ENCODE data around the gene KSR1.

KSR1 gene

GRCh38 chr17:27539794-27540317 lies 83.6 kb downstream of the KSR1 start:
- TF ChIP-seq CSDC2 (CRISPR knock-in tag; IDR thresholded peaks at IDR 0.05) (no peak), ESRRG (CRISPR knock-in tag; IDR thresholded peaks at IDR 0.05) (no peak), ZNF565 (CRISPR knock-in tag; conservative IDR thresholded peaks at IDR 0.05; ENCODE audit: low read depth) (no peak), ISL1 (CRISPR knock-in tag; IDR thresholded peaks at IDR 0.05) (no peak), BACH2 (CRISPR knock-in tag; IDR thresholded peaks at IDR 0.05; ENCODE audit: borderline replicate concordance) (no peak), ZNF8 (CRISPR knock-in tag; IDR thresholded peaks at IDR 0.05) (no peak), CSRNP3 (CRISPR knock-in tag; IDR thresholded peaks at IDR 0.05) (no peak), ZNF70 (CRISPR knock-in tag; IDR thresholded peaks at IDR 0.05) (no peak), ZFP3 (CRISPR knock-in tag; IDR thresholded peaks at IDR 0.05) (no peak), ZFP30 (CRISPR knock-in tag; IDR thresholded peaks at IDR 0.05) (no peak), RARB (CRISPR knock-in tag; IDR thresholded peaks at IDR 0.05) (no peak)
- TF ChIP-seq, protein P1, sequence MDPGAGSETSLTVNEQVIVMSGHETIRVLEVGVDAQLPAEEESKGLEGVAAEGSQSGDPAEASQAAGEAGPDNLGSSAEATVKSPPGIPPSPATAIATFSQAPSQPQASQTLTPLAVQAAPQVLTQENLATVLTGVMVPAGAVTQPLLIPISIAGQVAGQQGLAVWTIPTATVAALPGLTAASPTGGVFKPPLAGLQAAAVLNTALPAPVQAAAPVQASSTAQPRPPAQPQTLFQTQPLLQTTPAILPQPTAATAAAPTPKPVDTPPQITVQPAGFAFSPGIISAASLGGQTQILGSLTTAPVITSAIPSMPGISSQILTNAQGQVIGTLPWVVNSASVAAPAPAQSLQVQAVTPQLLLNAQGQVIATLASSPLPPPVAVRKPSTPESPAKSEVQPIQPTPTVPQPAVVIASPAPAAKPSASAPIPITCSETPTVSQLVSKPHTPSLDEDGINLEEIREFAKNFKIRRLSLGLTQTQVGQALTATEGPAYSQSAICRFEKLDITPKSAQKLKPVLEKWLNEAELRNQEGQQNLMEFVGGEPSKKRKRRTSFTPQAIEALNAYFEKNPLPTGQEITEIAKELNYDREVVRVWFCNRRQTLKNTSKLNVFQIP (CRISPR knock-in tag; IDR thresholded peaks at IDR 0.05; ENCODE audit: borderline replicate concordance, low read depth), result no peak
- TF ChIP-seq, protein P2, sequence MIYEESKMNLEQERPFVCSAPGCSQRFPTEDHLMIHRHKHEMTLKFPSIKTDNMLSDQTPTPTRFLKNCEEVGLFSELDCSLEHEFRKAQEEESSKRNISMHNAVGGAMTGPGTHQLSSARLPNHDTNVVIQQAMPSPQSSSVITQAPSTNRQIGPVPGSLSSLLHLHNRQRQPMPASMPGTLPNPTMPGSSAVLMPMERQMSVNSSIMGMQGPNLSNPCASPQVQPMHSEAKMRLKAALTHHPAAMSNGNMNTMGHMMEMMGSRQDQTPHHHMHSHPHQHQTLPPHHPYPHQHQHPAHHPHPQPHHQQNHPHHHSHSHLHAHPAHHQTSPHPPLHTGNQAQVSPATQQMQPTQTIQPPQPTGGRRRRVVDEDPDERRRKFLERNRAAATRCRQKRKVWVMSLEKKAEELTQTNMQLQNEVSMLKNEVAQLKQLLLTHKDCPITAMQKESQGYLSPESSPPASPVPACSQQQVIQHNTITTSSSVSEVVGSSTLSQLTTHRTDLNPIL (CRISPR knock-in tag; IDR thresholded peaks at IDR 0.05; ENCODE audit: low read depth), result no peak
- TF ChIP-seq, protein P3, sequence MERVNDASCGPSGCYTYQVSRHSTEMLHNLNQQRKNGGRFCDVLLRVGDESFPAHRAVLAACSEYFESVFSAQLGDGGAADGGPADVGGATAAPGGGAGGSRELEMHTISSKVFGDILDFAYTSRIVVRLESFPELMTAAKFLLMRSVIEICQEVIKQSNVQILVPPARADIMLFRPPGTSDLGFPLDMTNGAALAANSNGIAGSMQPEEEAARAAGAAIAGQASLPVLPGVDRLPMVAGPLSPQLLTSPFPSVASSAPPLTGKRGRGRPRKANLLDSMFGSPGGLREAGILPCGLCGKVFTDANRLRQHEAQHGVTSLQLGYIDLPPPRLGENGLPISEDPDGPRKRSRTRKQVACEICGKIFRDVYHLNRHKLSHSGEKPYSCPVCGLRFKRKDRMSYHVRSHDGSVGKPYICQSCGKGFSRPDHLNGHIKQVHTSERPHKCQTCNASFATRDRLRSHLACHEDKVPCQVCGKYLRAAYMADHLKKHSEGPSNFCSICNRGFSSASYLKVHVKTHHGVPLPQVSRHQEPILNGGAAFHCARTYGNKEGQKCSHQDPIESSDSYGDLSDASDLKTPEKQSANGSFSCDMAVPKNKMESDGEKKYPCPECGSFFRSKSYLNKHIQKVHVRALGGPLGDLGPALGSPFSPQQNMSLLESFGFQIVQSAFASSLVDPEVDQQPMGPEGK (CRISPR knock-in tag; IDR thresholded peaks at IDR 0.05; ENCODE audit: borderline replicate concordance), result no peak
- TF ChIP-seq, protein P4, sequence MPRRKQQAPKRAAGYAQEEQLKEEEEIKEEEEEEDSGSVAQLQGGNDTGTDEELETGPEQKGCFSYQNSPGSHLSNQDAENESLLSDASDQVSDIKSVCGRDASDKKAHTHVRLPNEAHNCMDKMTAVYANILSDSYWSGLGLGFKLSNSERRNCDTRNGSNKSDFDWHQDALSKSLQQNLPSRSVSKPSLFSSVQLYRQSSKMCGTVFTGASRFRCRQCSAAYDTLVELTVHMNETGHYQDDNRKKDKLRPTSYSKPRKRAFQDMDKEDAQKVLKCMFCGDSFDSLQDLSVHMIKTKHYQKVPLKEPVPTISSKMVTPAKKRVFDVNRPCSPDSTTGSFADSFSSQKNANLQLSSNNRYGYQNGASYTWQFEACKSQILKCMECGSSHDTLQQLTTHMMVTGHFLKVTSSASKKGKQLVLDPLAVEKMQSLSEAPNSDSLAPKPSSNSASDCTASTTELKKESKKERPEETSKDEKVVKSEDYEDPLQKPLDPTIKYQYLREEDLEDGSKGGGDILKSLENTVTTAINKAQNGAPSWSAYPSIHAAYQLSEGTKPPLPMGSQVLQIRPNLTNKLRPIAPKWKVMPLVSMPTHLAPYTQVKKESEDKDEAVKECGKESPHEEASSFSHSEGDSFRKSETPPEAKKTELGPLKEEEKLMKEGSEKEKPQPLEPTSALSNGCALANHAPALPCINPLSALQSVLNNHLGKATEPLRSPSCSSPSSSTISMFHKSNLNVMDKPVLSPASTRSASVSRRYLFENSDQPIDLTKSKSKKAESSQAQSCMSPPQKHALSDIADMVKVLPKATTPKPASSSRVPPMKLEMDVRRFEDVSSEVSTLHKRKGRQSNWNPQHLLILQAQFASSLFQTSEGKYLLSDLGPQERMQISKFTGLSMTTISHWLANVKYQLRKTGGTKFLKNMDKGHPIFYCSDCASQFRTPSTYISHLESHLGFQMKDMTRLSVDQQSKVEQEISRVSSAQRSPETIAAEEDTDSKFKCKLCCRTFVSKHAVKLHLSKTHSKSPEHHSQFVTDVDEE (CRISPR knock-in tag; IDR thresholded peaks at IDR 0.05), result no peak
- ATAC-seq, result no peak

DNA sequence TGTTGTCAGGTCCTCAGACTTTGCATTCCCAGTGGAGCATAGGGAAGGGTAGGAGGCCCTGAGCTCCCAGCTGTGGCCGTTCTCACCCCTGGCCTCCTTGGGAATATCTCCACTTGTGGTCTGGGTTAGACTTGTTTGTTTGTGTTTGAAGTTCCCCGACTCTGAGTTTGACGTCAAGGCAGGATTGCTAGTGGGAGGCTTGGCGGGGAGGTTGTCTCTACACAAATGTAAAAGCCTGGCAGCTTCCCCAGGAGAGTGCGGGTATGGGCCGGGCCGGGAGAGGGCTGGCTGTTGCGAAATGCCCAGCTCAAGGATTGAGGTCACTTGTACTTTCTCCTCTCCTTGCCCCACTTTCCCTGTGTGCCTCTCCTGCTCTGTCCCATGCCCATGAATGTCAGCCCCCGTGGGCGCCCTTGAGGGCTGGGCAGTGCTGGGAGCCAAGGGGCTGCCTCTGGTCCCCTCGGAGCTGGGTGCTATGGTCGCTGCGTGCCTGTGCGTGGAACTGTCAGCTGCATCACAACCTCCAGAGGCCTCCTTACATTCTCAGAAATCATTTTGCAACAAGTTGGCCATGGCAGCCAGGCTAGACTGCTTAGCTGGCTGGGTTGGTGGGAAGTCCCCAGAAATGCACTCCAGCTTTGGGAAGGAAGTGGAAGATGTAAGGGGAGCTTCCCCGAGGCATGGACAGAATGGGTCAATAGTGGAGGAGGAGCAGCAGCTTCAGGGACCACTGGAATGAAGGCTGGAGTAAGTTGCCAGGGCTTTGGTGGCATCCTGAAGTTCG lies 84.3 kb downstream of the KSR1 start:
- no peak for ATAC-seq
- TF ChIP-seq, protein P2 (CRISPR knock-in tag; IDR thresholded peaks at IDR 0.05; ENCODE audit: low read depth), result no peak
- TF ChIP-seq ISL1 (CRISPR knock-in tag; IDR thresholded peaks at IDR 0.05), result no peak
- TF ChIP-seq TOX (CRISPR knock-in tag; IDR thresholded peaks at IDR 0.05; ENCODE audit: borderline replicate concordance), result no peak
- TF ChIP-seq, protein P1 (CRISPR knock-in tag; IDR thresholded peaks at IDR 0.05; ENCODE audit: borderline replicate concordance, low read depth), result no peak
- no peak for TF ChIP-seq CSDC2 (CRISPR knock-in tag; IDR thresholded peaks at IDR 0.05)
- no peak for TF ChIP-seq ESRRG (CRISPR knock-in tag; IDR thresholded peaks at IDR 0.05)
- TF ChIP-seq ZFP30 (CRISPR knock-in tag; IDR thresholded peaks at IDR 0.05), result no peak
- no peak for TF ChIP-seq ZC3H10 (CRISPR knock-in tag; IDR thresholded peaks at IDR 0.05)
- TF ChIP-seq ZNF70 (CRISPR knock-in tag; IDR thresholded peaks at IDR 0.05), result no peak
- no peak for TF ChIP-seq ZNF565 (CRISPR knock-in tag; conservative IDR thresholded peaks at IDR 0.05; ENCODE audit: low read depth)
- TF ChIP-seq ZFP3 (CRISPR knock-in tag; IDR thresholded peaks at IDR 0.05), result no peak
- no peak for TF ChIP-seq ARNTL (CRISPR knock-in tag; IDR thresholded peaks at IDR 0.05; ENCODE audit: borderline replicate concordance, low read depth)
- no peak for TF ChIP-seq RARB (CRISPR knock-in tag; IDR thresholded peaks at IDR 0.05)

All from SK-N-SH treated with all-trans-retinoic acid at 6 μM for 48 hours (cell line).